HL-60 (cell line): ENCODE measurements around the gene SYT6.

Source experiments
- DNase-seq, 2 experiments: peaks; one replicate each; pipeline ENCODE4 v3.0.0-alpha.2; 2010 to 2020; ENCODE audit warnings: low read depth in 1 of 2, low spot score in 1 of 2
- H3K27ac ChIP-seq: fragments of 250-450 bp; sonication (Bioruptor Pico); replicated peaks from 2 replicates; pipeline ENCODE4 v1.5.1; 2020; ENCODE audit warnings: mild to moderate bottlenecking, moderate library complexity
- H3K27me3 ChIP-seq: fragments of 250-450 bp; sonication (Bioruptor Pico); 2 replicates; pipeline ENCODE4 v1.5.1; 2021; ENCODE audit warnings: mild to moderate bottlenecking, moderate library complexity; ENCODE audit not compliant: insufficient read depth, poor library complexity, severe bottlenecking
- H3K4me3 ChIP-seq: replicated peaks from 2 replicates; pipeline ENCODE4 v1.5.1; 2011; ENCODE audit warnings: mild to moderate bottlenecking, control low read depth, low read length; ENCODE audit not compliant: insufficient read depth
- CTCF ChIP-seq: IDR thresholded peaks from one replicate; pipeline ENCODE4 v1.5.1; 2011; ENCODE audit warnings: low read length, control low read depth, inconsistent platforms; ENCODE audit not compliant: insufficient read depth
- GABPA ChIP-seq: IDR thresholded peaks from 2 replicates; pipeline ENCODE4 v1.6.1; 2012; ENCODE audit warnings: low read depth
- POLR2AphosphoS5 ChIP-seq: IDR thresholded peaks from 2 replicates; pipeline ENCODE4 v1.6.1; 2012; ENCODE audit warnings: low read depth
- REST ChIP-seq: IDR thresholded peaks from 2 replicates; pipeline ENCODE4 v1.6.1; 2012; ENCODE audit warnings: low read depth; ENCODE audit not compliant: insufficient replicate concordance
- SPI1 ChIP-seq: IDR thresholded peaks from 2 replicates; pipeline ENCODE4 v1.6.1; 2012; ENCODE audit warnings: low read depth, mild to moderate bottlenecking, borderline replicate concordance

SYT6 gene

GRCh38 chr1:114097109-114097508 is 56.6 kb downstream of the SYT6 start:
- H3K4me3 ChIP-seq: no peak overlapping the region
- no peak overlapping the region for H3K27ac ChIP-seq
- TF ChIP-seq REST: no peak
- no peak for TF ChIP-seq GABPA
- no peak for TF ChIP-seq CTCF
- no peak for TF ChIP-seq SPI1
- TF ChIP-seq POLR2AphosphoS5: no peak
- H3K27me3 ChIP-seq: no peaks in the 10 kb centered on the region
- DNase-seq: no peak

- Histone ChIP-seq H3K4me3 (no peak overlapping the region), H3K27me3 (no peaks in the 10 kb centered on the region), H3K27ac (no peak overlapping the region)
- no peak for TF ChIP-seq CTCF
- TF ChIP-seq GABPA: no peak
- no peak for TF ChIP-seq POLR2AphosphoS5
- no peak for TF ChIP-seq SPI1
- no peak for TF ChIP-seq REST
- DNase-seq: no peak
Measured at GRCh38 chr1:114094675-114095074, 59.0 kb downstream of the SYT6 start.

GRCh38 chr1:114094363-114094634 is 59.4 kb downstream of the SYT6 start:
- H3K27me3 ChIP-seq: no peaks in the 10 kb centered on the region
- no peak overlapping the region for H3K27ac ChIP-seq
- H3K4me3 ChIP-seq: no peak overlapping the region
- TF ChIP-seq SPI1 (no peak), CTCF (no peak)
- DNase-seq: no peak

- no peaks in the 10 kb centered on the region for H3K27me3 ChIP-seq
- no peak overlapping the region for H3K27ac ChIP-seq
- peak in 1 of 2 experiments; percentile 12 for DNase-seq
- TF ChIP-seq REST (no peak), GABPA (no peak), CTCF (no peak), SPI1 (no peak), POLR2AphosphoS5 (no peak)
- H3K4me3 ChIP-seq: no peak overlapping the region
Measured at GRCh38 chr1:114093624-114094362, 59.9 kb downstream of the SYT6 start.
